GM18858 (cell line): ENCODE measurements around the gene BNIP5.

Source experiments
- ATAC-seq: cut with Tn5 transposase; IDR thresholded peaks from one replicate; pipeline ENCODE4 v1.9.1; 2021; ENCODE audit not compliant: unreplicated experiment

The BNIP5 gene

DNA sequence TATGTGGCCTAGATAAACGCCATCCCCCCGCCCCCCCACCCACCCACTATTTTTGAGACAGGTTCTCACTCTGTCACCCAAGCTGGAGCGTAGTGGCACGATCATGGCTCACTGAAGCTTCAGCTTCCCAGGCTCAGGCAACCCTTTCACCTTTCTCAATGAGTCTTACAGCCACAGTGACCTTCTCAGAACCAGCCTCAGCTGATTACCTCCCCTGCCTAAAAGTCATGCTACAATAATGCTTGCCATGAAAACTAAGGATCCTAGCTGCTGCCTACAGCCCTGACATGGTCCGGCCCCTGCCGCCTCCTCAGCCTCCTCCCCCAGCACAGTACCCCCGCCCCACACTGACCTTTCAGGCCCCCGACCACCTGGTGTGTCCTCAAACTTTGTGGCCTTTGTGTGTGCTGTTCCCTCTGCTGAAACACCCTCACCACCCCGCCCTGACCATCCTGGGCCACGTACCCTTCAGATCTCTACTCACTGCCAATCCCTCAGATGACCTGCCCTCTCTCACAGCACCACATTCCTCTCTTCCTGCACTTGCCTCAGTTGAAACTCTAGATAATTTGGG lies 35.5 kb downstream of the BNIP5 start:
- ATAC-seq, result no peak

GRCh38 chr6:36298027-36298426 lies 38.7 kb downstream of the BNIP5 start:
- no peak for ATAC-seq

DNA sequence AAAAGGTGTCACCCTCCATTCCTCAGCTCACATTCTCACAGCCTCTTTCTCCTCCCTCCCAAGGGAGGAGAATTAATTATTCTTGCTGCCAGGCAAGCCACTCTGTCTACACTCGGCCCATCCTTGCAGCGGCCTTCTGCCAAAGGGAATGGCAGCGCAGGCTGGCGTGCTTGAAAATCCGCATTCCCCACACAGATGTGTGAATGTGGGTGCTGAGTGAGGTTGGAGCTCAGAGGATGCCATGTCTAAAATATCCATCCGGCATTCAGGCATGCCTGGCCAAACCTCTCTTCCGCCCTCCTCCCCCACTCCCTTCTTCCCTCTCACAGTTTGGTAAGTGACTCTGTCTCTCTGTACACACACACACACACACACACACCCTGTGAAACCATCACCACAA lies 39.2 kb downstream of the BNIP5 start:
- ATAC-seq, result no peak

DNA sequence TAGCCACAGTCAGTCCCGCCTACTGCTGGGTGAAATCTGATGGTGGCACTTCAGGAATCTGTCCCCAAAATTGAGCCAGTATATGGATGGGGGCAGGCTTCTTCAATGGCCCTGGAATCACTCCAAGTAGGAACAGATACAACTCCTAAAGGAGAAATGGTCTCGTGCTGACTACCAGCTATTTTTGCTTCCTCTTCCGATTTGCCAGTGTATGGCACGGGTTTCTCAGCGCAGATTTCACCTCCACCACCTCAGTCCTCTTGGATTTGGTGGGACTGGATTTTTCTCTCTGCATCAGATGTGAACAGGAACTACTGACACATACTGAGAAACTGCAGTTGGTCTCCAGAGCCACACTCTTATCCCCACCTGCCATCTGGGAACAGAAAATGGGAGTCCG lies 39.6 kb downstream of the BNIP5 start:
- no peak for ATAC-seq

GRCh38 chr6:36296240-36296639 lies 40.4 kb downstream of the BNIP5 start:
- ATAC-seq, result no peak

- ATAC-seq, result no peak
Observed at GRCh38 chr6:36292170-36292569, 44.5 kb downstream of the BNIP5 start.

- no peak for ATAC-seq
Observed at GRCh38 chr6:36290668-36291620, 45.7 kb downstream of the BNIP5 start.

GRCh38 chr6:36289281-36289878 lies 47.3 kb downstream of the BNIP5 start:
- ATAC-seq, result no peak

DNA sequence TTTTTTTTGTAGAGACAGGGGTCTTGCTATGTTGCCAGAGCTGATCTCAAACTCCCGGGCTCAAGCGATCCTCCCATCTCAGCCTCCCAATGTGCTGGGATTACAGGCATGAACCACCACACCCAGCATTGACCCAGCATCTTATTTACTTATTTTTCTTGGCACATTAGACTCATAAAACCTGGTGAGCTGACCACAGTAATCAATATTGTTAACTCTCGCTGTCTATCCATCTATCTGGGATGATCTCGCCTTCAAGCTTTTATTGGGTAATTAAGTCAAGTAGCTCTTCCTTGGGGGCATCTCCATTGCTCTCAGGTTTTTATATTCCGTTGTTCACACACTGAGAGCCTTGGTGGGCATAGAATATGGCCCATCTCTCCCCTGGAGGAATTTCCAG lies 49.8 kb downstream of the BNIP5 start:
- ATAC-seq, result no peak

GRCh38 chr6:36285797-36286196 lies 50.9 kb downstream of the BNIP5 start:
- no peak for ATAC-seq

- no peak for ATAC-seq
Observed at GRCh38 chr6:36285187-36285671, 51.5 kb downstream of the BNIP5 start.

DNA sequence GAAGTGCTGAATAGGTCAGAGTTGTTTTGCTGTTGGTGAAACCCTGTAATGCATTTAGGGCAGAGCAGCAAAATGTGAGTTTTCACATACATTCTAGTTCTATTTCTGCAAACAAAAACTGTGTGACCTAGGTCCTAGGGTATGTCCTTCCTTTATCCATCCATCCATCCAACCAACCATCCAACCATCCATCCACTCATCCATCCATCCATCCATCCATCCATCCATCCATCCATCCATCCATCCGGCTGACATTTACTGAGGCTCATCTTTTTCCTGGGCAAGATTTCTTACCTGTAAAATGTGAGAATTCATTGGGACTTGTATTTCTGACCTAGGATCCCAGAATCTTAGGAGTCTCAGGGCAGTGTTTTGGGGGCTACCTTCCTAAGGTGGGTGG lies 52.3 kb downstream of the BNIP5 start:
- no peak for ATAC-seq

GRCh38 chr6:36283608-36284007 lies 53.1 kb downstream of the BNIP5 start:
- no peak for ATAC-seq

GRCh38 chr6:36280983-36281382 lies 55.7 kb downstream of the BNIP5 start:
- ATAC-seq, result no peak

DNA sequence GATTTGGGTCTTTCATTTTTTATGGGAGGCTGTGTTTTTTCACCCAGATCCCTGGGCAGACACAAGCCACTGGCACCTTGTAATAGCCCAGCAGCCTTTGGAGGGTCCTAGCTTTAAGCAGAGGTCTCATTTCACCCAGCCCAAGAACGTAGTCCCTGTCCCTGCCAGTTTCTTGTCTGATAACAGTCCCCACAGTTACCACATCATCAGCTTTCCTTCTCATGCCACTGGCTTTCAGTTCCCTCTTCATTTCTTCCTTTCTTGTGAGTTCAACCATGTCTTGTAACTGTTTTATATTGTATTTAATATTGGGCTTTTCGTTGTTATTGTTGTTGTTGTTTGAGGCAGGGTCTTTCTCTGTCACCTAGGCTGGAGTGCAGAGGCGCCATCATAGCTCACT lies 56.2 kb downstream of the BNIP5 start:
- no peak for ATAC-seq

GRCh38 chr6:36277946-36278470 lies 58.7 kb downstream of the BNIP5 start:
- no peak for ATAC-seq

GRCh38 chr6:36276581-36277536 lies 59.8 kb downstream of the BNIP5 start:
- ATAC-seq, result no peak

GRCh38 chr6:36273802-36274514 lies 62.7 kb downstream of the BNIP5 start:
- no peak for ATAC-seq

GRCh38 chr6:36273067-36273466 lies 63.6 kb downstream of the BNIP5 start:
- ATAC-seq, result no peak

DNA sequence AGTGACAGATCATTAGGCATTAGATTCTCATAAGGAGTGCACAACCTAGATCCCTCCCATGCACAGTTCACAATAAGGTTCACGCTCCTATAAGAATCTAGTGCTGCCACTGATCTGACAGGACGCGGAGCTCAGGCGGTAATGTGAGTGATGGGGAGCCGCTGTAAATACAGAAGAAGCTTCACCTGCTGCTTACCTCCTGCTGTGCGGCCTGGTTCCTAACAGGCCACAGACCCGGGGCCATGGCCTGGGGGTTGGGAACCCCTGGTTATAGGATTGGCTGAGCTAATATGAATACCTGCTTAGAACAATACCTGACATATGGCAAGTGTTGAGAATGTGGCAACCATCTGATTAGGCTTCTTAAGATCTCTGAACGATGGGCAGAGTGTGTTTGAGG lies 64.5 kb downstream of the BNIP5 start:
- ATAC-seq, result no peak
